ENCODE measurements around the gene TRPV5.
A peak's percentile ranks its signal among the peaks of the same experiment; 100 is the strongest.

Gene TRPV5

GRCh38 chr7:142868188-142868985 is 65.2 kb downstream of the TRPV5 start:
- no peaks in the 10 kb centered on the region for H3K4me1 ChIP-seq (ENCODE audit: insufficient read depth, poor library complexity, severe bottlenecking)
- no peaks in the 10 kb centered on the region for H3K27me3 ChIP-seq (ENCODE audit: insufficient read depth, poor library complexity, severe bottlenecking)
- TF ChIP-seq, protein P1, sequence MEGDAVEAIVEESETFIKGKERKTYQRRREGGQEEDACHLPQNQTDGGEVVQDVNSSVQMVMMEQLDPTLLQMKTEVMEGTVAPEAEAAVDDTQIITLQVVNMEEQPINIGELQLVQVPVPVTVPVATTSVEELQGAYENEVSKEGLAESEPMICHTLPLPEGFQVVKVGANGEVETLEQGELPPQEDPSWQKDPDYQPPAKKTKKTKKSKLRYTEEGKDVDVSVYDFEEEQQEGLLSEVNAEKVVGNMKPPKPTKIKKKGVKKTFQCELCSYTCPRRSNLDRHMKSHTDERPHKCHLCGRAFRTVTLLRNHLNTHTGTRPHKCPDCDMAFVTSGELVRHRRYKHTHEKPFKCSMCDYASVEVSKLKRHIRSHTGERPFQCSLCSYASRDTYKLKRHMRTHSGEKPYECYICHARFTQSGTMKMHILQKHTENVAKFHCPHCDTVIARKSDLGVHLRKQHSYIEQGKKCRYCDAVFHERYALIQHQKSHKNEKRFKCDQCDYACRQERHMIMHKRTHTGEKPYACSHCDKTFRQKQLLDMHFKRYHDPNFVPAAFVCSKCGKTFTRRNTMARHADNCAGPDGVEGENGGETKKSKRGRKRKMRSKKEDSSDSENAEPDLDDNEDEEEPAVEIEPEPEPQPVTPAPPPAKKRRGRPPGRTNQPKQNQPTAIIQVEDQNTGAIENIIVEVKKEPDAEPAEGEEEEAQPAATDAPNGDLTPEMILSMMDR (IDR thresholded peaks at IDR 0.05; ENCODE audit: poor library complexity, severe bottlenecking), result no peak
- H3K9me3 ChIP-seq (ENCODE audit: severe bottlenecking), result no peaks in the 10 kb centered on the region
- no peak for DNase-seq (ENCODE audit: low spot score)
- H3K36me3 ChIP-seq (ENCODE audit: low read depth), result no peaks in the 10 kb centered on the region
- ATAC-seq (ENCODE audit: low read depth), result no peak
- no peak overlapping the region for H3K27ac ChIP-seq (ENCODE audit: poor library complexity, severe bottlenecking)
- no peak overlapping the region for H3K4me3 ChIP-seq (ENCODE audit: severe bottlenecking)

DNA sequence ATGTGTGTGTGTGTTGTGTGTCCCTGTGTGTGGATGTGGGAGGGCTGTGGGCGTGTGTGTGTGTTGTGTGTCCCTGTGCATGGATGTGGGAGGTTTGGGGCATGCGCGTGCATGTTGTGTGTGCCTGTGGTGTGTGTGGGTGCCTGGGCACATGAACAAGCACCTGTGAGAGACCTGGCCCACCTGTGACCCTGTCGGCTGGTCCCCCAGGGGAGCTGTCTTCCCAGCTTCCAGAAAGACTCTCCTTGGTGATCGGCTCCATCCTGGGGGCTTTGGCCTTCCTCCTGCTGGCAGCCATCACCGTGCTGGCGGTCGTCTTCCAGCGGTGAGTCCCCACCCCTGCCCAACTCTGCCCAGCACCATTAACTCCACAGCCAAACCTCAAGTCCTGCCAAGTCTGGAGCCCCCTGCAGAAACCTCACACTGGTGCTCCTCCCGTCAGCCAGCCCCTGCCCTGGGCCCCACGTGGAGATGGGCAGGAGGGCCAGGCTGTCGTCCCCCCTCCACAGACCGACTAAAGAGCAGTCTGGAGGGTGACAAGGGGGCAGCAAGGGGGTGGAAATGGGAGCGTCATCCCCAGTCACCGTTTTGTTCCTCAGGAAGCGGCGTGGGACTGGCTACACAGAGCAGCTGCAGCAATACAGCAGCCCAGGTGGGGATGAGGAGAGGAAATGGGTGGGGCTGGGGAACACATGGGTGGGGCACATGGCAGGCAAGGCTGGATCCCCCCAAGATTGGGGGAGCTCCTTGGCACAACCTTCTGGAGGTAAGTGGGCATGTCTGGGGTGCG is 66.0 kb downstream of the TRPV5 start:
- DNase-seq (ENCODE audit: low spot score), result no peak
- TF ChIP-seq, protein P1 (IDR thresholded peaks at IDR 0.05; ENCODE audit: poor library complexity, severe bottlenecking), result no peak

GRCh38 chr7:142867097-142867378 is 66.5 kb downstream of the TRPV5 start:
- Histone ChIP-seq H3K4me3 (ENCODE audit: severe bottlenecking) (no peak overlapping the region), H3K4me1 (ENCODE audit: insufficient read depth, poor library complexity, severe bottlenecking) (no peaks in the 10 kb centered on the region), H3K27me3 (ENCODE audit: insufficient read depth, poor library complexity, severe bottlenecking) (no peaks in the 10 kb centered on the region), H3K9me3 (ENCODE audit: severe bottlenecking) (no peaks in the 10 kb centered on the region), H3K36me3 (ENCODE audit: low read depth) (no peaks in the 10 kb centered on the region), H3K27ac (ENCODE audit: poor library complexity, severe bottlenecking) (no peak overlapping the region)
- DNase-seq (ENCODE audit: low spot score), result no peak
- TF ChIP-seq, protein P1 (IDR thresholded peaks at IDR 0.05; ENCODE audit: poor library complexity, severe bottlenecking), result no peak
- no peak for ATAC-seq (ENCODE audit: low read depth)

More for the DNA sequence above, 66.0 kb downstream of the TRPV5 start:
- Histone ChIP-seq H3K4me3 (ENCODE audit: severe bottlenecking) (no peak overlapping the region), H3K27ac (ENCODE audit: poor library complexity, severe bottlenecking) (no peak overlapping the region), H3K27me3 (ENCODE audit: insufficient read depth, poor library complexity, severe bottlenecking) (no peaks in the 10 kb centered on the region), H3K36me3 (ENCODE audit: low read depth) (no peaks in the 10 kb centered on the region), H3K4me1 (ENCODE audit: insufficient read depth, poor library complexity, severe bottlenecking) (no peaks in the 10 kb centered on the region), H3K9me3 (ENCODE audit: severe bottlenecking) (no peaks in the 10 kb centered on the region)
- no peak for ATAC-seq (ENCODE audit: low read depth)

DNA sequence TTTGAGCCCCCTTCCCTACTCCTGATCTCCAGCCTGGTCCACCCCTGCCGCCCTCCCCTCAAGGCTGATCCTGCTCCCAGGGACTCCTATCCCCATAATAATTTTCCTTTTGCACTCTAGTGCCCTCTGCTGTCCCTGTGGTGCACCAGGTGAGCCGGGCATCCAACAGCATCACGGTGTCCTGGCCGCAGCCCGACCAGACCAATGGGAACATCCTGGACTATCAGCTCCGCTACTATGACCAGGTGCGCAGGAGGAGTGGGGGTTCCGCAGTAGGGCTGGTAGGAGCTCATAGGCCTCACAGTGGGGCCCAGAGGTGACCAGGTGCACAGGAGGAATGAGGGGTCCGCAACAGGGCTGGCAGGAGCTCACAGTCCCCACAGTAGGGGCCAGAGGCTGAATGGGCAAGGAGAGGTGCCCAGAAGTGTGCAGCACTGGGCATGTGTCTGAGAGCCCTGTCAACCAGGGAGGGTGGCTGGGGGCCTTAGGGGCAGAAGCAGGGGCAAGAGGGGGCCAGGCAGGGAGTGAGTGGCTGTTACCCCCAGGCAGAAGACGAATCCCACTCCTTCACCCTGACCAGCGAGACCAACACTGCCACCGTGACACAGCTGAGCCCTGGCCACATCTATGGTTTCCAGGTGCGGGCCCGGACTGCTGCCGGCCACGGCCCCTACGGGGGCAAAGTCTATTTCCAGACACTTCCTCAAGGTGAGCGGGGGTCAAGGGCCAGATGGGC is 67.0 kb downstream of the TRPV5 start:
- no peak overlapping the region for H3K27ac ChIP-seq (ENCODE audit: poor library complexity, severe bottlenecking)
- H3K4me1 ChIP-seq (ENCODE audit: insufficient read depth, poor library complexity, severe bottlenecking), result no peaks in the 10 kb centered on the region
- no peaks in the 10 kb centered on the region for H3K36me3 ChIP-seq (ENCODE audit: low read depth)
- TF ChIP-seq, protein P1 (IDR thresholded peaks at IDR 0.05; ENCODE audit: poor library complexity, severe bottlenecking), result peak; percentile 68
- H3K27me3 ChIP-seq (ENCODE audit: insufficient read depth, poor library complexity, severe bottlenecking), result no peaks in the 10 kb centered on the region
- no peak for DNase-seq (ENCODE audit: low spot score)
- peak; percentile 72 for ATAC-seq (ENCODE audit: low read depth)
- H3K4me3 ChIP-seq (ENCODE audit: severe bottlenecking), result no peak overlapping the region
- no peaks in the 10 kb centered on the region for H3K9me3 ChIP-seq (ENCODE audit: severe bottlenecking)

Measured in RWPE2 (cell line).